GM21528 (cell line): ENCODE results near the gene AARS2.

ENCODE experiments used
- ATAC-seq: cut with Tn5 transposase; IDR thresholded peaks from one replicate; pipeline ENCODE4 v1.9.1; 2021; ENCODE audit warnings: mild to moderate bottlenecking, moderate library complexity; ENCODE audit not compliant: unreplicated experiment, low FRiP score

AARS2 gene

DNA sequence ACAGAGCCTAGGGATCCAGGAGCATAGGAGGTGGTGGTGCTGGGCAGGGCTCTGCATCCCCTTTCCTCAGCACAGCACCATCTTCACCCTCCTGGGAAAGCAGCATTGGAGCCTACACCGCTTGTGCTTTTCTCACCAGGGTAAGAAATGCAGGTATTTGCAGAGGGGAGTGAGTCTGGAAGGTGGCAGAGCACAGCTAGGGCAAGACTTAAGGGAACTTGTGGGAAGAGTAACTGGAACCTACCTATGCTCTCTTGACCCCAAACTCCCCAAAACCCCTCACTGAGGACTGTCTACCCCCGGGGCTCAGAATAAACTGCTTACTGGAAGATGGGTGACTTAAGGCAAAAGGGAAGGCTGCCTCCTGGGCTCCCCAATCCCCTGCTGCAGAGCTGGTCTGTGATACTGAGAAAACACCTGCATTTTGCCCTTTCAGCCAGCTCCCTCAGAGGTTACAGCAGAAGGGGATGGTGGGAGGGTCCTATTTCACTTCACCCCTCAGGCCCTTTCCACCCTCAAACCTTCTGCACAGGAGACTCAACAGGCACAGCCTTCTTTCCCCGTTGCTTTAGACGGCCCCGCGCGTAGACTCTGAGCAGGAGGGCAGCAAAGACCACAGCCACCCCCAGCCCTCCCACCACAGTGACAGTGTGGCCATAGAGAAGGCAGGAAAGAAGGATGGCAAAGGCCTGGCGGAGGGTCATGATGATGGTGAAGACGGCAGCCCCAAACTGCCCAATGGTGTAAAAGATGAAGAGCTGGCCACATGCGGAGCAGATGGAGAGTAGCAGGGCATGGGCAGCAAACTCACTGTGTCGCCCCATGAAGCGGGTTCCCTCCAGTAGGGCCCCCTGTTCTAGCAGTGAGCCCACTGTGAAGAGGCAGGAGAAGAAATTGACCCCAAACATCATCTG is 58.7 kb downstream of the AARS2 start:
- no peak for ATAC-seq

DNA sequence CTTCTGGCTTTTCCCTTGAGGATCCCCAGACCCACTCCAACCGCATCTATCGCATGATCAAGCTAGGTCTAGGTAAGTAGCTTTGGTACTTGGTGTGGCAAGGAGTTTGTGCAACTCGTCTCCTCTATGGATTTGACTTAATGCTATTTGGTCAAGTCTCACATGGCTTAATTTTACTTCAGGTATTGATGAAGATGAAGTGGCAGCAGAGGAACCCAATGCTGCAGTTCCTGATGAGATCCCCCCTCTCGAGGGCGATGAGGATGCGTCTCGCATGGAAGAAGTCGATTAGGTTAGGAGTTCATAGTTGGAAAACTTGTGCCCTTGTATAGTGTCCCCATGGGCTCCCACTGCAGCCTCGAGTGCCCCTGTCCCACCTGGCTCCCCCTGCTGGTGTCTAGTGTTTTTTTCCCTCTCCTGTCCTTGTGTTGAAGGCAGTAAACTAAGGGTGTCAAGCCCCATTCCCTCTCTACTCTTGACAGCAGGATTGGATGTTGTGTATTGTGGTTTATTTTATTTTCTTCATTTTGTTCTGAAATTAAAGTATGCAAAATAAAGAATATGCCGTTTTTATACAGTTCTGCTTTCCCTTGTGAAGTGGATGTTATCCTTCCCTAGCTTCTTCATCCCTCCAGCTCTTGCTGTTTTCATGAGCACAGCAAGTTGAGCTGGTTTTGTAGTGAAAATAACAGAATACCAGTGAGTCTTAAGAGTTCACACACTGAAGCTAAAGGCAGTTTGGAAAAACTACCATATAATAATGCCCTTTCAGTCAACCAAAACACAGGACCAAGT is 59.6 kb downstream of the AARS2 start:
- ATAC-seq: no peak

DNA sequence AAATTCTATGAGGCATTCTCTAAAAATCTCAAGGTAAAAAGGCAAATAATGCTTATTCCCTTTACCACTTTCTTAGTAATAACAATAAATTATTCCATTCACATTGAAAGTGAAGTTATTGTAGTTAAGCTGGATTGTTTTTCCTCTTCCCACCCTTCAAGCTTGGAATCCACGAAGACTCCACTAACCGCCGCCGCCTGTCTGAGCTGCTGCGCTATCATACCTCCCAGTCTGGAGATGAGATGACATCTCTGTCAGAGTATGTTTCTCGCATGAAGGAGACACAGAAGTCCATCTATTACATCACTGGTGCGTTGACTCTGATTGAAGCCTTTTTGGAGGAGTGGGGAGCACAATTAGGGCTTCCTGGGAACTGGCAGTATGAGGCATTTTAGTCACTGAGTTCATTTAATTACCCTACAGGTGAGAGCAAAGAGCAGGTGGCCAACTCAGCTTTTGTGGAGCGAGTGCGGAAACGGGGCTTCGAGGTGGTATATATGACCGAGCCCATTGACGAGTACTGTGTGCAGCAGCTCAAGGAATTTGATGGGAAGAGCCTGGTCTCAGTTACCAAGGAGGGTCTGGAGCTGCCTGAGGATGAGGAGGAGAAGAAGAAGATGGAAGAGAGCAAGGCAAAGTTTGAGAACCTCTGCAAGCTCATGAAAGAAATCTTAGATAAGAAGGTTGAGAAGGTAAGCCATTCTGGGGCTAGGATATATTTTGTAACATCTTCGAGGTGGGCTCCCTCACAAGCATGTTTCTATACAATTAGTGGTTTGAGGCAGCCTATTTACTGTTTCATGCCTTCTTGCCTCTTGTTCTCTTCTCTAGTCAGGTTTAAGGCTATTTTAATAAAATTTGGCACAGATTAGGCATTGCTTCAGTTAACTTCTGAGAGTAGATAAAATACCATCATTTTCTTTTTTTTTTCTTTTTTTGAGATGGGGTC is 61.3 kb downstream of the AARS2 start:
- ATAC-seq: no peak

DNA sequence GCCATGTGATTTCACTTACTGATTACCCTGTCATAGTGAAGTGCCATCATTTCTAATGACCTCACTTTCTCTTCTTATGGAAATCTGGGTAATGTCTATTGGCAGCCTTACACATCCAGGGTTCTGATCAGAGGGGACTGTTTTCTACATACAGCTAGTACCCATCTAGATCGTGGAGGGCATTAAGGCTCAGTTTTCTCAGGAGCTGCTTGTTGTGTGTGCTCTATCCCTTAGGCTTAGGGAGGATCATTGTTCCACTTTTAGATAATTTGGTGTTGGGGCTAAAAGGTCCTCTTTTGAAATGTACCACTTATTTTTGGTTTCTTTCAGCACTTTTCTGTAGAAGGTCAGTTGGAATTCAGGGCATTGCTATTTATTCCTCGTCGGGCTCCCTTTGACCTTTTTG is 62.4 kb downstream of the AARS2 start:
- no peak for ATAC-seq

- ATAC-seq: no peak
These were observed 63.0 kb downstream of the AARS2 start for GRCh38 chr6:44250067-44250717.
